ENCODE results near the gene ITGA4.
A peak's percentile ranks its signal among the peaks of the same experiment; 100 is the strongest.

Gene ITGA4

DNA sequence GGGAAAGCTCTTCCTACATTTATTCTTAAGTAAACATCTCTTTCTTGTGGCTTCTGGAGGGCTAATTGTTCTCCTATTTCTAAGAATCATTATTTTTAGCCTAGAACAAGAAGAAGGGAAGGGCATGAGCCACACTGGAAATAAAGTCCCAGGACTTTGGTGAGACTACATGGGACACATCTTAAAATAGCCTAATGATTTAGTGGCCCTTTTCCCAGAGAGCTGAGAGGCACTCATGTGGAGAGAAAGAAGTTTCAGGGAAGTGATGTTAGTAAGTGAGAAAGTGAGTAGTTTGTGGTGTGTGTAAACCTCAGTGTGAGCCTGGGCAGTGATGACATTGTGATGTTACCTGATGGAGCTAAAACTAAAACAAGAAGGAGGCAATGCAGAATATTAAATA is 14.6 kb downstream of the ITGA4 start:
- Histone ChIP-seq H3K4me3 (ENCODE audit: low read length, poor library complexity, severe bottlenecking) (peak overlapping the region; percentile 66), H3K4me1 (ENCODE audit: insufficient read depth, low read length, poor library complexity, severe bottlenecking) (peaks cover 65% of the 10 kb centered on the region), H3K27me3 (ENCODE audit: insufficient read depth, low read length, poor library complexity, severe bottlenecking) (no peaks in the 10 kb centered on the region), H4K20me1 (ENCODE audit: insufficient read depth, low read length, poor library complexity, severe bottlenecking) (peaks cover 96% of the 10 kb centered on the region), H3K4me2 (ENCODE audit: low read depth, low read length, poor library complexity, severe bottlenecking) (peak overlapping the region; percentile 91), H3K9ac (ENCODE audit: low read depth, low read length, poor library complexity, severe bottlenecking) (peak overlapping the region; percentile 59), H3F3A (ENCODE audit: low read depth) (peaks cover 7% of the 10 kb centered on the region; the same call in 1 of the 2 replicates), H3K9me2 (replicated peaks; ENCODE audit: low read depth, low read length) (no peaks in the 10 kb centered on the region), H2AFZ (ENCODE audit: low read length) (no peak overlapping the region), H3K9me3 (ENCODE audit: insufficient read depth, low read depth, low read length) (no peaks in the 10 kb centered on the region), H3K79me2 (ENCODE audit: insufficient read depth, low read length) (peaks cover 99% of the 10 kb centered on the region), H3K36me3 (ENCODE audit: insufficient read depth, low read length) (peaks cover 96% of the 10 kb centered on the region)
- no peak for TF ChIP-seq EZH2phosphoT487 (IDR thresholded peaks at IDR 0.05; ENCODE audit: borderline replicate concordance)
- TF ChIP-seq, protein P1, sequence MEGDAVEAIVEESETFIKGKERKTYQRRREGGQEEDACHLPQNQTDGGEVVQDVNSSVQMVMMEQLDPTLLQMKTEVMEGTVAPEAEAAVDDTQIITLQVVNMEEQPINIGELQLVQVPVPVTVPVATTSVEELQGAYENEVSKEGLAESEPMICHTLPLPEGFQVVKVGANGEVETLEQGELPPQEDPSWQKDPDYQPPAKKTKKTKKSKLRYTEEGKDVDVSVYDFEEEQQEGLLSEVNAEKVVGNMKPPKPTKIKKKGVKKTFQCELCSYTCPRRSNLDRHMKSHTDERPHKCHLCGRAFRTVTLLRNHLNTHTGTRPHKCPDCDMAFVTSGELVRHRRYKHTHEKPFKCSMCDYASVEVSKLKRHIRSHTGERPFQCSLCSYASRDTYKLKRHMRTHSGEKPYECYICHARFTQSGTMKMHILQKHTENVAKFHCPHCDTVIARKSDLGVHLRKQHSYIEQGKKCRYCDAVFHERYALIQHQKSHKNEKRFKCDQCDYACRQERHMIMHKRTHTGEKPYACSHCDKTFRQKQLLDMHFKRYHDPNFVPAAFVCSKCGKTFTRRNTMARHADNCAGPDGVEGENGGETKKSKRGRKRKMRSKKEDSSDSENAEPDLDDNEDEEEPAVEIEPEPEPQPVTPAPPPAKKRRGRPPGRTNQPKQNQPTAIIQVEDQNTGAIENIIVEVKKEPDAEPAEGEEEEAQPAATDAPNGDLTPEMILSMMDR (conservative IDR thresholded peaks at IDR 0.05; ENCODE audit: low read length), result no peak

- TF ChIP-seq EZH2phosphoT487 (IDR thresholded peaks at IDR 0.05; ENCODE audit: borderline replicate concordance), result no peak
- TF ChIP-seq, protein P1 (conservative IDR thresholded peaks at IDR 0.05; ENCODE audit: low read length), result no peak
- peak overlapping the region; percentile 59 for H3K9ac ChIP-seq (ENCODE audit: low read depth, low read length, poor library complexity, severe bottlenecking)
- H3K9me2 ChIP-seq (replicated peaks; ENCODE audit: low read depth, low read length), result no peaks in the 10 kb centered on the region
- peak overlapping the region; percentile 91 for H3K4me2 ChIP-seq (ENCODE audit: low read depth, low read length, poor library complexity, severe bottlenecking)
- no peaks in the 10 kb centered on the region for H3K9me3 ChIP-seq (ENCODE audit: insufficient read depth, low read depth, low read length)
- peaks cover 10% of the 10 kb centered on the region; the same call in 1 of the 2 replicates for H3F3A ChIP-seq (ENCODE audit: low read depth)
- H3K27me3 ChIP-seq (ENCODE audit: insufficient read depth, low read length, poor library complexity, severe bottlenecking), result no peaks in the 10 kb centered on the region
- peaks cover 56% of the 10 kb centered on the region for H3K4me1 ChIP-seq (ENCODE audit: insufficient read depth, low read length, poor library complexity, severe bottlenecking)
- H3K4me3 ChIP-seq (ENCODE audit: low read length, poor library complexity, severe bottlenecking), result peak overlapping the region; percentile 66
- peaks cover 94% of the 10 kb centered on the region for H4K20me1 ChIP-seq (ENCODE audit: insufficient read depth, low read length, poor library complexity, severe bottlenecking)
- no peak overlapping the region for H2AFZ ChIP-seq (ENCODE audit: low read length)
- peaks cover 99% of the 10 kb centered on the region for H3K79me2 ChIP-seq (ENCODE audit: insufficient read depth, low read length)
- peaks cover 96% of the 10 kb centered on the region for H3K36me3 ChIP-seq (ENCODE audit: insufficient read depth, low read length)
Measured at GRCh38 chr2:181472990-181473389, 15.8 kb downstream of the ITGA4 start.

GRCh38 chr2:181474222-181474881 is 17.2 kb downstream of the ITGA4 start:
- TF ChIP-seq, protein P1 (conservative IDR thresholded peaks at IDR 0.05; ENCODE audit: low read length), result no peak
- TF ChIP-seq EZH2phosphoT487 (IDR thresholded peaks at IDR 0.05; ENCODE audit: borderline replicate concordance), result no peak
- H3K36me3 ChIP-seq (ENCODE audit: insufficient read depth, low read length), result peaks cover 95% of the 10 kb centered on the region
- H3K79me2 ChIP-seq (ENCODE audit: insufficient read depth, low read length), result peaks cover 99% of the 10 kb centered on the region

More at GRCh38 chr2:181474222-181474881, 17.2 kb downstream of the ITGA4 start:
- Histone ChIP-seq H3K9me3 (ENCODE audit: insufficient read depth, low read depth, low read length) (no peaks in the 10 kb centered on the region), H3K27me3 (ENCODE audit: insufficient read depth, low read length, poor library complexity, severe bottlenecking) (no peaks in the 10 kb centered on the region), H3K4me1 (ENCODE audit: insufficient read depth, low read length, poor library complexity, severe bottlenecking) (peaks cover 45% of the 10 kb centered on the region), H3K9me2 (replicated peaks; ENCODE audit: low read depth, low read length) (no peaks in the 10 kb centered on the region), H3K4me3 (ENCODE audit: low read length, poor library complexity, severe bottlenecking) (peak overlapping the region; percentile 66), H4K20me1 (ENCODE audit: insufficient read depth, low read length, poor library complexity, severe bottlenecking) (peaks cover 93% of the 10 kb centered on the region), H3K9ac (ENCODE audit: low read depth, low read length, poor library complexity, severe bottlenecking) (no peak overlapping the region), H3F3A (ENCODE audit: low read depth) (peaks cover 13% of the 10 kb centered on the region; the same call in 1 of the 2 replicates), H2AFZ (ENCODE audit: low read length) (no peak overlapping the region), H3K4me2 (ENCODE audit: low read depth, low read length, poor library complexity, severe bottlenecking) (peak overlapping the region; percentile 91)
